ENCODE results near the gene DNAH10. TPM values are rescaled to one million over a fixed set of nuclear protein-coding genes. Genes with fewer than 3 reads are reported as not detected.

The DNAH10 gene
- total RNA-seq, 1 donor from 2014 or later = 1.0 TPM

GRCh38 chr12:123971770-123972456 is 209.8 kb downstream of the DNAH10 start:
- TF ChIP-seq, protein P1, sequence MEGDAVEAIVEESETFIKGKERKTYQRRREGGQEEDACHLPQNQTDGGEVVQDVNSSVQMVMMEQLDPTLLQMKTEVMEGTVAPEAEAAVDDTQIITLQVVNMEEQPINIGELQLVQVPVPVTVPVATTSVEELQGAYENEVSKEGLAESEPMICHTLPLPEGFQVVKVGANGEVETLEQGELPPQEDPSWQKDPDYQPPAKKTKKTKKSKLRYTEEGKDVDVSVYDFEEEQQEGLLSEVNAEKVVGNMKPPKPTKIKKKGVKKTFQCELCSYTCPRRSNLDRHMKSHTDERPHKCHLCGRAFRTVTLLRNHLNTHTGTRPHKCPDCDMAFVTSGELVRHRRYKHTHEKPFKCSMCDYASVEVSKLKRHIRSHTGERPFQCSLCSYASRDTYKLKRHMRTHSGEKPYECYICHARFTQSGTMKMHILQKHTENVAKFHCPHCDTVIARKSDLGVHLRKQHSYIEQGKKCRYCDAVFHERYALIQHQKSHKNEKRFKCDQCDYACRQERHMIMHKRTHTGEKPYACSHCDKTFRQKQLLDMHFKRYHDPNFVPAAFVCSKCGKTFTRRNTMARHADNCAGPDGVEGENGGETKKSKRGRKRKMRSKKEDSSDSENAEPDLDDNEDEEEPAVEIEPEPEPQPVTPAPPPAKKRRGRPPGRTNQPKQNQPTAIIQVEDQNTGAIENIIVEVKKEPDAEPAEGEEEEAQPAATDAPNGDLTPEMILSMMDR (IDR thresholded peaks at IDR 0.05; ENCODE audit: unreplicated experiment) = no peak
- peaks cover 37% of the 10 kb centered on the region for H3K4me1 Mint-ChIP-seq (ENCODE audit: low read depth)
- peak overlapping the region; percentile 92 for H3K4me3 Mint-ChIP-seq (ENCODE audit: low read depth)
- DNase-seq (ENCODE audit: low spot score, unreplicated experiment) = no peak
- H3K27ac Mint-ChIP-seq = peak overlapping the region; percentile 99
- no peaks in the 10 kb centered on the region for H3K9me3 Mint-ChIP-seq (ENCODE audit: low read depth)
- no peaks in the 10 kb centered on the region for H3K27me3 Mint-ChIP-seq
- peaks cover 14% of the 10 kb centered on the region for H3K36me3 Mint-ChIP-seq (ENCODE audit: insufficient read depth)

- TF ChIP-seq, protein P1 (IDR thresholded peaks at IDR 0.05; ENCODE audit: unreplicated experiment) = peak; percentile 20
- Mint-ChIP-seq H3K9me3 (ENCODE audit: low read depth) (no peaks in the 10 kb centered on the region), H3K36me3 (ENCODE audit: insufficient read depth) (peaks cover 17% of the 10 kb centered on the region), H3K27ac (peak within 1 kb of the TSS; percentile 99), H3K4me1 (ENCODE audit: low read depth) (peaks cover 37% of the 10 kb centered on the region), H3K27me3 (no peaks in the 10 kb centered on the region), H3K4me3 (ENCODE audit: low read depth) (peak within 1 kb of the TSS; percentile 99)
- DNase-seq (ENCODE audit: low spot score, unreplicated experiment) = peak; percentile 99
These were observed 210.6 kb downstream of the DNAH10 start, which contains the start of the genes CCDC92 and ZNF664 for GRCh38 chr12:123972457-123973401. TSS of gene CCDC92 (minus strand) at chr12:123972831. CDS start at chr12:123944305, 28,526 bp downstream. TSS of gene ZNF664 (plus strand) at chr12:123973215. CDS start at chr12:124012145, 38,930 bp downstream.

- Mint-ChIP-seq H3K27me3 (no peaks in the 10 kb centered on the region), H3K4me3 (ENCODE audit: low read depth) (peak overlapping the region; percentile 99), H3K36me3 (ENCODE audit: insufficient read depth) (peaks cover 15% of the 10 kb centered on the region), H3K9me3 (ENCODE audit: low read depth) (no peaks in the 10 kb centered on the region), H3K4me1 (ENCODE audit: low read depth) (peaks cover 35% of the 10 kb centered on the region), H3K27ac (peak overlapping the region; percentile 97)
- TF ChIP-seq, protein P1 (IDR thresholded peaks at IDR 0.05; ENCODE audit: unreplicated experiment) = no peak
- DNase-seq (ENCODE audit: low spot score, unreplicated experiment) = peak; percentile 41
These were observed 211.6 kb downstream of the DNAH10 start for GRCh38 chr12:123973552-123974341.

DNA sequence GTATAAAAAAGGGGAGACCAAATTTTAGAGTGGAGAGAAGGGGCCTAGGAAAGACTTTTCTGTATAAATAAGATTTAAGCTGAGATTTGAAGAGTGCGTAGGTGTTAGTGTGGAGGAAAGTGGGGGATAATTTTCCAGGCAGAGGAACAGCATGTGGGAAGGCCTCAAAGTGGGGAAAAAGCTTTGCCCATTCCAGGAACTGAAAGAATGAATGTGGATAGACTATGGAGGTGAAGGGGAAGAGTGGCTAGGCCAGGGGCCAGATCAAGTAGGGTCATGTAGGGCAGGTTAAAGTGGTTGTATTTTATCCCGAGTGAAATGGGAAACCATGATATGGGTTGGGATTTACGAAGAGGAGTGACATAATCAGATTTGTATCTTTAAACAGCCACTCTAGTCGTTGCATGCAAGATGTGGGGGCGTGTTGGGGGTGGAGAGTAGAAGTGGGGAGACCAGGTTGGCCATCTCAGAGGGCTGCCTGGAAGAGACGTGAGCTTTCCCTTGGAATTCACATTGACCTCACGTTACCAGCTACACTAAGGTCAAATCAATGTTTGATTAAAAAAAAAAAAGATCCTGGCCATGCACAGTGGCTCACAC is 214.2 kb downstream of the DNAH10 start:
- Mint-ChIP-seq H3K27ac (peak overlapping the region; percentile 8), H3K4me1 (ENCODE audit: low read depth) (peaks cover 25% of the 10 kb centered on the region), H3K9me3 (ENCODE audit: low read depth) (no peaks in the 10 kb centered on the region), H3K36me3 (ENCODE audit: insufficient read depth) (peaks cover 12% of the 10 kb centered on the region), H3K27me3 (no peaks in the 10 kb centered on the region), H3K4me3 (ENCODE audit: low read depth) (no peak overlapping the region)
- DNase-seq (ENCODE audit: low spot score, unreplicated experiment) = no peak
- TF ChIP-seq, protein P1 (IDR thresholded peaks at IDR 0.05; ENCODE audit: unreplicated experiment) = no peak

All from progenitor cell of endocrine pancreas (in vitro differentiated cells).